ENCODE measurements around the gene SLC10A1.

Gene SLC10A1

DNA sequence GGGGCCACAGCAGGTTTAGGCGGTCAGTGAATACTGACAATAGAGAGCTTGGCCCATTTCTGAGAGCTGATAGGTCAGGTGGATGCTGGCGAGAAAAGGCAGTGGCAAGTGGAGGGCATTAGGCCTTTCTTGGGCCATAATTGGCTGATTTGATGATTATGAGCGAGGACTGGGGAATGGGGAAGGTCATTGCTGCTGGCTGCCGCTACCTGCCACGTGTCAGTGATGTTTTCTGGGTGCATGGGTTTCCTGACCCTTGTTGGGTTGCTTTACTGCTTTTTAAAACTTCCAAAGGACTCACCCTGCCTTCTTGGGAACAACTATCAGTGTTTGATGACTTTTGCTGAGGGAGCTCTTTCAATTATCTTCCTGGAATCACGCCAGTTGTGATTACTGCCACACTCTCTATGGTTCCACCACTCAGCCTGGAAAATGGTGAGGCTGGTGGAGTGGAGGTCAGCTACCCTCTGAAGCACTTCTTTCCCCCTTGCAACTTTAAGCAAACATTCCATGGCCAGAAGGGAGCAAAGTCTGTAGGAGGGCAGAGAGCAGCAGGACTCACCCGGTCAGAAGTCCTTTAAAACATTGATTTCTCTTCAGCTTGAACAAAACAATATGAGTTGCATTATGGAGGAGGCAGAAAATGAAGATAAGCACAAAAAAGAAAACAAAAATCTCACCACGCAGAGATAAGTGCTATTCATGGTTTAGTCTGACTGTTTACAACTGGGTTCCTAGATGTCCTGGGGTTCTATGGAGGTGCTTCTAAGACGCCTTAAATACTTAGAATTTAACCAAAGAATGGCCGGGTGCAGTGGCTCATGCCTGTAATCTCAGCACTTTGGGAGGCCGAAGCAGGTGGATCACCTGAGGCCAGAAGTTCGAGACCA lies 12.1 kb upstream of the SLC10A1 start:
- DNase-seq (ENCODE audit: low spot score): peak; percentile 54

DNA sequence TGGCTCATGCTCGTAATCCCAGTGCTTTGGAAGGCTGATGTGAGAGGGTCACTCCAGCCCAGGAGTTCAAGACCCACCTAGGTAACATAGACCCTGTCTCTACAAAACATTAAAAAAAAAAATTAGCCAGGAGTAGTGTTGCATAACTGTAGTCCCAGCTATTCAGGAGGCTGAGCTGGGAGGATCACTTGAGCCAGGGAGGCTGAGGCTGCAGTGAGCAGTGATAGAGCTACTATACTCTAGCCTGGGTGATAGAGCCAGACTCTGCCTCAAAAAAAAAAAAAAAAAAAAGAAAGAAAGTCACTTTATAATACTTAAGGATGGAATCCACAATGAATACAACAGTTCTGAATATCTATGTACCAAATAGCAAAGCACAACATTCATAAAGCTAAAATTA lies 10.2 kb upstream of the SLC10A1 start:
- no peak for DNase-seq (ENCODE audit: low spot score)

DNA sequence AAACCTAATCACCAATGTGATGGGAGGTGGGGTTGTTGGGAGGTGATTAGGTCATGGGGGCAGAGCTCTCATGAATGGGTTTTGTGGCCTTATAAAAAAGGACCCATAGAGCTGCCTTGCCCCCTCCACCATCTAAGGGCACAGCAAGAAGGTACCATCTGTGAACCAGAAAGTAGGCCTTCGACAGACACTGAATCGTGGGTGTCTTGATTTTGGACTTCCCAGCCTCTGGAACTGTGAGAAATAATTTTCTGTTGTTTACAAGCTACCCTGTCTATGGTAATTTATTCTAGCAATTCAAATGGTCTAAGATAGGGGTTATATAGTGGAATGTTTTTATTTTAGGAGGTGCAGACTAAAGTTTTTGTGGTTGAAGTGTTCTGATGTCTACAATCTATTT lies 7.9 kb upstream of the SLC10A1 start:
- no peak for DNase-seq (ENCODE audit: low spot score)

DNA sequence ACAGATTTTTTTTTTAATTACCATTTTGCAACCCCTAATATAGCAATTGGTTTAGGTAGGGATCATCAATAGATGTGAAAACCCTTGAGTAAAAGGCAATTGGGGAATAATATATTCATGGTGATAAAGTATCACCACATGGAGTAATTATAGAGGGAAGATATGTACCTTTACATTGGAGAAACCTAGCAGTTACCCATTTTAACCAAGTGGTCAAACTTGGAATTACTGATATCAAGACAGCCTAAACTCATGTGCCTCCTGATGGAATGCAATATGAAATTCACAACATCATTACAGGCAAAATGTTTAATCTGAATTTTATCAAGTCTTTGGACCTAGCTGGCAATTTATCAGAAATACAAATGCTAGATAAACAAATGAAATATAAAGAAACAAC lies 6.7 kb upstream of the SLC10A1 start:
- DNase-seq (ENCODE audit: low spot score): peak; percentile 19

DNA sequence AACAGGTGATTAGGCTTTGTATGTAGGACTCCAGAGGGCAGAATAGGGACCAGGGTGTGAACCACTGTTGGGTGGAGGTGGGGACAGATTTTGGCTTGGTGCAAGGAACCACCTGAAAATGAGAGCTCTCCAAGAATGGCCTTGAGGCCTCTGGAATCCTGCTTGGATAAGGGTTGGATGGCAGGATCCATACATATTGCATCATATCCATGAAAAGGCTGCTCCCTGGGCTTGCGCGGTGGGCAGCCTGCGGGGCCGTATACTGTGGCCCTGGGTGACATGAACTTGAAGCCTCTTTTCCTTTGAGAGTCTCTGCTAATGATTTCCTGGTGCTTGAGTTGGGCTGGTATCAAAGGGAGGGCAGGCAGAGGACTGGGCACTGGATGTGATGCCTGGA lies 1.3 kb upstream of the SLC10A1 start:
- no peak for DNase-seq (ENCODE audit: low spot score)

DNA sequence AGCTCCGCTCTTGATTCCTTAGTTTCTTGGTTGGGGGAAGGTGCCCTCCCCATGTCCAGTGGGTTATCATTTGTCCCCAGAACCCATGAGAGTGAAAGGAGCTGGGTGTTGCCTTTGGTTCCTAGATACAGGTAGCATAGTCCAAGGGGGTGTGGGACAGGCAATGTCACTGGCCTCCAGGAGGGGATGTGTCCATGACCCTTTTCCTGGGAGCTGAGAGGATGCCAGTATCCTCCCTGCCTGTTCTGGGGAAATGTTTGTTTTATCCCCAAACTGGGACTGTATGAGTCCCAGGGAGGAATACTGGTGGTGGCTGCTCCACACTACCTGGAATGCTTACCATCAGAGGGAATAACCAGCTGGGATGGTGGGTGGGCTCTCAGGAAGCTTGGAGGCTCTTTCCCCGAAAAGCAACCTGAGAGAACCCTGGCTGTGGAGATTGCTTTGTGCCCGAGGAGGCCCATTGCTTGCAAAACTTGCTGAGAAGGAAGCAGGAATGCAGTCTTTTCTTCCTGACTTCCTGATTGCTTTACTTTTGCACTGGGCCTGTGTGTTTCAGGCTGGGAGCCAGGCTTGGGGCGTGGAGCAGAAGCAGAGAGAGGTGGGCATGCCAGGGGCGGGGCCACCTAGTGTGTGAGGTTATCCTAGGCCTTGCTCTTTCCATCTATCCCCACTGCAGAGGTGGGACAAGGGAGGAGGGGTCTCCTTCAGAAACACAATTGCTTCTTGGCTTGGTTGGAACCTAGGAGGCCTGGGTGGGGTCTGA lies 715 bp upstream of the SLC10A1 start:
- no peak for DNase-seq (ENCODE audit: low spot score)

DNA sequence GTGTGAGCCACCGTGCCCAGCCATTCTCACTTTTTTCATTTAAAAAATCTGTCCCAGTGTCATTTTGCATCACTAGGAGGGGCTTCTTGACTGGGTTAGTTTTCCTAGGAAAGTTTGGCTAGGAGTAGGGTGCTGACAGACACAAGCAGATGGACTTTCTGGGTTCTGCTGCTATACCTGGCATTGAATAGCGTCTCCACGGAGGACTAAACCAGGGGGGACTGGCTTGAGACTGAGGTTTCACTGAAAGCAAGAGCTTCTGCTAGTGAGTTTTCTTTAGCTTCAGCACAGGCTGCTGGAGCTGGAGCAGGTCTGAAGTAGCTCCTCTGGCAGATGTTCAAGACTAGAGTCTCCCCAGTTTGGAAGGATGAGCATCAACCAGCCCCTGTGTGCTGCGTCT lies 1.4 kb downstream of the SLC10A1 start:
- DNase-seq (ENCODE audit: low spot score): no peak

DNA sequence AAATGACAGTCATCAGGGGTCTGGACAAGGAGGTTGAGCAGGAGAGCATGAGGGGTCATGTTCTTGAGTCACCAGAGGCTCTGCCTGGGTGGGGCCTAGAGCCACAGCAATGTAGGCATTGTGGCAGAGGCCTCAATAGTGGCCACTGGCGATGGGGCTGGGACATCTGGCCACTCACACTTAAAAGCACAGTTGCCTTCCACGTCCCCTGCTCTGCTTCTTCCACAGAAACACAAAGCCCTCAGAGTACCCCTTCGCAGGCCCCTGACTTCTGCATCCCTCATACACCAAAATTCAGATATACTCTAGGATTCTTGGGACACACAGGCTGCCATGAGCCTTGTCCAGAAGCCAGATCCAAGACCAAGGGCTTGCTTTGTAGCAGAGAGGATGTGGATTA lies 2.2 kb downstream of the SLC10A1 start:
- no peak for DNase-seq (ENCODE audit: low spot score)

DNA sequence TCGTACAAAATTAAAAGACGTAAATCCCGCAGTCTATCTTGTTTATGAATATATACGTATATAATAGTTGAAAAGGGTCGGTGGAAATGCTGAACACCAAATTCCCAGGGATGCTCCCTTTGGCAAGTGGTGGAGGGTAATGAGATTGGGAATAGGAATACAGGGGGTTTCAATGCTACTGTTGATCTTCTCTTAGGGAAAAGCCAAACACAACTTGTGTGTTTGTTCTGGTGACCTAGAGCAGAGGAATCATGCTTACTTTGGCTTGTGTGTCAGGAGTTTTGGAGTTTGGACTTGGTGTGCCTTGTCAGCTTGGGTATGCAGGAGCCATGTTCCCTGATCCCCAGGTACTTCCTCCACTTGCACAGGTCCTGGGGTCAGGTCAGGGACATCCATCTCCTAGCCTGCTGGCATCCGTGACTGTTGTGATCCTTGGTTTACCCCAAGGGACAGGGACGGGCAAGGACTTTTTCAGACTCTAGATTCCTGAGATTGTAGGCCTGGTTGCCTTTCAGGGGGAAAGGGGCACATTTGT lies 4.1 kb downstream of the SLC10A1 start:
- DNase-seq (ENCODE audit: low spot score): no peak

DNA sequence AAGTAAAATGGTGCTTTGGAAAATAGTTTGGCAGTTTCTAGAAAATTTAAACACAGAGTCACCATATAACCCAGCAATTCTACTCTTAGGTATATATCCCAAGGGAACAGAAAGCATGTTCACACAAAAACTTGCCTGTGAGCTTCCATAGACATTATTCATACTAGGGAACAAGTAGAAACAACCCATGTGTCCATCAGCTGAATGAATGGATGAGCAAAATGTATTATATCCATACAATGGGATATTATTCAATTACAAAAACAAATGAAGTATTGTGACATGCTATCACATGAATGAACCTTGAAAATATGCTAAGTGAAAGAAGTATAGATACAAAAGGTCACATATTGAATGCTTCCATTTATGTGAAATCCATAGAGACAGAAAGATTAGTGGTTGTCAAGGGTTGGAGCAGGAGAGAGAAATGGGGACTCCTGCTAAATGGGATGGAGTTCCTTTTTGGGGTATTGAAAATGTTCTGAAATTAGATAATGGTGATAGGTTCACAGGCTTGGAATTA lies 7.9 kb downstream of the SLC10A1 start:
- no peak for DNase-seq (ENCODE audit: low spot score)

DNA sequence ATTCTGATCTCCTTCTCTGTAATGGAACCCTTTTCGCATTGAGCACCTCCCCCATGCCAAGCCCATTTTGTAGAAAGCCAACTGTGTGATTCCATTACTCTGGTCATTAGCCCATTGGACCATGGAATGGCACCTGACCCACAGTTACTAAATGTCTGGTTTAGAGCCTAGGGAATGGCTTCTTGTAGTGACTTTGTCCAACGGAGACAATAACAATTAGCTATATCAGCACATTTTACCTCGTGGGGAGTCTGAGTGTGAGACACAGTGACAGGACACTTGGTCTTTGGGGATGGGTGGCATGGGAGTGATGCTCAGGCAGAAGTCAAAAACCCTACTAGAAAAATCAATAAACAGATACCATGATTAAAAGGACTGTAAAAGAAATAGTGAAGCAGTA lies 10.4 kb downstream of the SLC10A1 start:
- DNase-seq (ENCODE audit: low spot score): no peak

DNA sequence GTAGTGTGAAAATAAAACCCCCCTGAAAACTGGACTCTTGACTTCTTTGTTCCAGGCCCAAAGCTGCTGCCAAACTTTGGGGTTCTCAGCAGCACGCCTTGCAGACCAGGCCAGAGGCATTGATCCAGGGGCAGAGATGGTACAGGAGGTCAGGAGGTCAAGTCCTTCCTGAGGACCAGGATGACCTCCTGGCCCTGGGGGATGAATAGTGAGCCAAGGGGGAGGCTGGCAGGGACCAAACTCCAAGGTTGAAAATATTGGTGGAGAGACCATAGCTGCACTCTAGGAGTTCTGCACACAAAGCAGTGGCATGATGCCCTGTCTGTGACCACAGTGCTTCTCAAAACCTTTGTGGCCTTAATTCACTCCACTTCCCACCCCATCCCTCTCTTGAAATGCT lies 12.1 kb downstream of the SLC10A1 start:
- no peak for DNase-seq (ENCODE audit: low spot score)

DNA sequence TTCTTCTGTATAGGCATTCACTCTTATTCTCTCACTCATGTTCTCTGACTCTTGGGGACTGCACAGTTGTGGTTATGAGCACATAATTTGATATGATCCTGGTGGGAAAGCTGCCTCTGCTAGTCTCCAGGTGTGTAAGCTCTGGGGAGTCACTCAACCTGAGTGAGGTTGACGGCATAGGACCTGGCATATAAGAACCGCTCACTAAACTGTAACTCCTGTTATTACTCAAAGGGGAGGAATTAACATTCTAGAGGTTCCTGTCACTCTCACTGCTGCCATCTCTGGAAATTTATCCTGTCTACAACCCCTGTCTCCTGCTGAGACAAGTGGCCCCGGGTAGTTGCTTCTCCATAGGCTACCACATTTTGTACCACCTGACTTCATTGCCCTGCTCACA lies 16.1 kb downstream of the SLC10A1 start:
- no peak for DNase-seq (ENCODE audit: low spot score)

DNA sequence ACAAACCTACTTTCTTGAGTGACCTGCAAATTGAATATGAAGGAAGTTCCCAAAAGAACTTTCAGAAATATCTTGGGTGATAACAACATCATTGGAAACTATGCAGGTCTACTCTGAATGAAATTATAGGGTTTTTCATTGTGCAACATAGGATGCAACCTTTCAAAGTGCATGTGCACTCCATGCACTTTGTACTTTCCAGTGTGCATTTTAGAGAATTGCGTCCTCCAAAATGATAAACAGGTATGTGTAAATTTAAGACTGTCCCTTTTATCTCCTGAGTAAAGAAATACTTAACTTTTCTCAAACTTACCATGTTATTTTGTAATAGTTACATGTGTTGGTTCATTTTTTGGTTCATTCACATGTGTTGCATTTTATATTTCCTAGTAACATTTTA lies 16.9 kb downstream of the SLC10A1 start:
- no peak for DNase-seq (ENCODE audit: low spot score)

DNA sequence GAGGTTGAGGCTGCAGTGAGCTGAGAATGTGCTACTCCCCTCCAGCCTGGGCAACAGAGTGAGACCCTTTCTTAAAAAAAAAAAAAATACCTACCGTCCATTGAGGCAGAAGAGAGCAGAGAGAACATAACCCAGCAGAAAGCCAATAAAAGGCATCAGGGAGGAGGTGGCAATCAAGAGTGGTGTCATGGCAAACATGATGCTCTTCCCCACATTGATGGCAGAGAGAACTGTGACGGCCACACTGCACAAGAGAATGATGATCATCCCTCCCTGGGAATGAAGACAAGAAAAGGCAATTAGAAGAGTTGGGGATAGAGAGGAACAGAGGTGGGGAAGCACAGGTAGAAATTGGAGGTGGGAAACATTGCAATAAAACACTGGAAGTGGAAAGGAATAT lies 18.0 kb downstream of the SLC10A1 start:
- DNase-seq (ENCODE audit: low spot score): no peak

DNA sequence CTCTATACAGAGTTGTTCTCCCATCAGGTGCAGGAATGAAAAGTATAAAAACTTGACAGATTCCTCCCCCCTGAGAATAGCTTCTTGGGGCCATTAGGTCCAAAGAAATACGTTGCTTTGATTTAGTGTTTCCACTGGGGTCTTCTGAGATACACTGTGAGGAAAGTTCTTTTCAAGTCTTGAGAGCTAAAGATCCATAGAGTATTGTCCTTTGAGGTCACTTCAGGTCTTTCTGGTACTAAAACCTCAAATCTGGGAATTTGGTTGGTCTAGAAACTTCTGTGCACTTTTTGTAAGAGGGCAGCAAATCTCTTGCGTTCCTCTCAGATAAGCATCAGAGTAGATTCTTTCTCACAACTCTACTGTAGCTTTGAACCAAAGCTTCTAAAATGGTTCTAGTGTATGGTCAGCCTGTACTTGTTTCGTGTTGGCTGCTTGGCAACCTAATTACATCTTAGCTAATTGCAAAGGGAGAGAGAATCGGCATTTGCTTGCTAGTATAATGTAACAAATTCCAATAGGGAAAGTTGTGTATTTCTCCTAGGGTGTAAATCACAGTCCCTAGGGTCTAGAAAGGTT lies 20.1 kb downstream of the SLC10A1 start:
- DNase-seq (ENCODE audit: low spot score): no peak

DNA sequence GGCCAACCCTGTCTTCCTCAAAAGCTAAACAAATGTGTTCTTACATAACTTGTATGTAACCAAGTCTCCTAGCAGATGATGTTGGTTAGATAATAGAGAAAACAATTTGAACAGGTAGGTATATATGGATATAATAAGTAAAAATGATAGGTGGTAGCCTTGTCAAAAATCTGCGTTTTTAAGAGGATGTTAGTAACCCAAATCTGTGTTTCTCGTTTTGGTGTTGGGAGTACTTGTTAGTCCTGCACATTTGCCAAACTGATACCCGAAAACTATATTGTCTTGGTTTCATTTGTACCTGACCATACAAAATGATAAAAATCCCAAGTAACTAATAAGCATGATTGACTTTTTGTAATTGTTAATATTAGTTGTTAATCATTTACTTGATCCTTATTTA lies 22.0 kb downstream of the SLC10A1 start:
- DNase-seq (ENCODE audit: low spot score): no peak

DNA sequence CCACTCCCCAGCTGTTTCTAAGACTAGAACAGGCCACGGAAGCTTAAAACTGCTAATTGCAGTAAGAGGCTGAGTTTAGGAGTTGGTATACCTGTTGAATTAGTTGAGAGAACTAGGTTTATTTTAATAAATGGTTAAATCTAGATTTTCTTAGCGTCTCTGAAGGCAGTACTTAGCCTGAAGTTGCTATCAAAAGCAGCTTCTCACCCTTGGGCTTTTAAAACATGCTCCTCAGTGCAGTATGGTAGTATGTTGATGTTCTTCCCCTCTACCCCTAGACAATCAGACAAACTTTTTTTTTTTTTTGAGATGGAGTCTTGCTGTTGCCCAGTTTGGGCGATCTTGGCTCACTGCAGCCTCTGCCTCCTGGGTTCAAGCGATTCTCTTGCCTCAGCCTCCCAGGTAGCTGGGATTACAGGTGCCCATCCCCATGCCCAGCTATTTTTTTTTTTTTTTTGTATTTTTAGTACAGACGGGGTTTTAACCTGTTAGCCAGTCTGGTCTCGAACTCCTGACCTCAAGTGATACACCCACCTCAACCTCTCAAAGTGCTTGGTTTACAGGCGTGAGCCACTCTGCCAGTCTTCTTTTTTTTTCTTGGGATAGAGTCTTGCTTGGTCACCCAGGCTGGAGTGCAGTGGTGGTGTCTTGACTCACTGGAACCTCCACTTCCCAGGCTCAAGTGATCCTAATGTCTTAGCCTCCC lies 23.3 kb downstream of the SLC10A1 start:
- no peak for DNase-seq (ENCODE audit: low spot score)

DNA sequence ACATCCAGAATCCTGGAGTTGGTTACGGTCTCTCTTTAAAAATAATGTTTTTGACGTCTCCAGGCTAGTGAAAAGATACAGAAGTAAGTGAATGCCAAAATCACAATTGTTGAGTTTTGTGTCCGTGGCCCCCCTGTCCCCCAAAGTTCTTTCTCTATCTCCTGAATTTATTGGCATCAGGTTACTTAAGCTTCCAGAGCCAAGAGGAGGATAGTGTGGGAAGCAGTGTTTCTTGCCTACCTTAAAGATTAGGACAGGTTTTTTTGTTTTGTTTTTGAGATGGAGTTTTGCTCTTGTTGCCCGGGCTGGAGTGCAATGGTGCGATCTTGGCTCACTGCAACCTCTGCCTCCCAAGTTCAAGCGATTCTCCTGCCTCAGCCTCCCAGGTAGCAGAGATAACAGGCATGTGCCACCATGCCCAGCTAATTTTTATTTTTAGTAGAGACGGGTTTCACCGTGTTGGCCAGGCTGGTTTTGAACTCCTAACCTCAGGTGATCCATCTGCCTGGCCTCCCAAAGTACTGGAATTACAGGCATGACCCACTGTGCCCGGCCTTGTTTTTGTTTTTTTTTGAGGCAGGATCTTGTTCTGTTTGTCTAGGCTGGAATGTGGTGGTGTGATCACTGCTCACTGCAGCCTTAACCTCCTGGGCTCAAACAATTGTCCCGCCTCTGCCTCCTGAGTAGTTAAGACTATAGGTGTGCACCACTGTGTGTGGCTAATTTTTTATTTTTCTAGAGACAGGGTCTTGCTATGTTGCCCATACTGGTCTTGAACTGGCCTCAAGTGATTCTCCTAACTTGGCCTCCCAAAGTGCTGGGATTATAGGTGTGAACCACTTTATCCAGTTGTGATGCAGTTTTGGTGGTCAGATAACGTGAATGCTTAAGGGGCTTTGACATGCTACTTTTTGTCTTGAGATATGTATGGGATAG lies 24.7 kb downstream of the SLC10A1 start:
- no peak for DNase-seq (ENCODE audit: low spot score)

DNA sequence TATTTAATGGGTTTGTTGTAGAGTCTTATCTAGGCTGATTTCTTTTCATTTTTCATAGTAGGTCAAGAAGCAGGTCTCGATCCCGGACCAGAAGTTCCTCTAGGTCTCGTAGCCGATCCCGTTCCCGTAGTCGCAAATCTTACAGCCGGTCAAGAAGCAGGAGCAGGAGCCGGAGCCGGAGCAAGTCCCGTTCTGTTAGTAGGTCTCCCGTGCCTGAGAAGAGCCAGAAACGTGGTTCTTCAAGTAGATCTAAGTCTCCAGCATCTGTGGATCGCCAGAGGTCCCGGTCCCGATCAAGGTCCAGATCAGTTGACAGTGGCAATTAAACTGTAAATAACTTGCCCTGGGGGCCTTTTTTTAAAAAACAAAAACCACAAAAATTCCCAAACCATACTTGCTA lies 25.9 kb downstream of the SLC10A1 start:
- no peak for DNase-seq (ENCODE audit: low spot score)

DNA sequence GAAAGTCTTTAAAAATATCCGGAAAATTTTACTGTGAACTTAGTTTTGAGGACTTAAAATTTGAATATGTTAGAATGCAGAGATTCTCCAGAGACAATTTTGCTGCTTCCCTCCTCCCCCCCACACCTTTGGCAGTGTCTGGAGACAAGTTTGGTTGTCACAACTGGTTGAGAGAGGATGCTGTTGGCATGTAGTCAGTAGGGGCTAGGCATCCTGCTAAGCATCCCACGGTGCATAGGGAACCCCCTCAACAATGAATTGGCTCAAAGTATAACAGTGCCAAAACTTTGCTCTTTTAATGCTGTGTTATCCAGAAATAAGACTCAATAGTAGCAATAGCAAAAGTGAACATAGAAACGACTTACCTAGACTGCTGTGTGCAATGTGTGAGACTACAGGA lies 26.5 kb downstream of the SLC10A1 start:
- no peak for DNase-seq (ENCODE audit: low spot score)
